Cortex of kidney (tissue), 1 donor: ENCODE results near the gene ADGB.
"Not testable (repeated sequence)": the region's sequence is repeated elsewhere in the genome, so short reads cannot be mapped to it uniquely, and the experiment has no call there.

ENCODE experiments used
- DNase-seq: peaks from one replicate; lab custom pipeline; 2025; lab: John Stamatoyannopoulos, UW

The ADGB gene

DNA sequence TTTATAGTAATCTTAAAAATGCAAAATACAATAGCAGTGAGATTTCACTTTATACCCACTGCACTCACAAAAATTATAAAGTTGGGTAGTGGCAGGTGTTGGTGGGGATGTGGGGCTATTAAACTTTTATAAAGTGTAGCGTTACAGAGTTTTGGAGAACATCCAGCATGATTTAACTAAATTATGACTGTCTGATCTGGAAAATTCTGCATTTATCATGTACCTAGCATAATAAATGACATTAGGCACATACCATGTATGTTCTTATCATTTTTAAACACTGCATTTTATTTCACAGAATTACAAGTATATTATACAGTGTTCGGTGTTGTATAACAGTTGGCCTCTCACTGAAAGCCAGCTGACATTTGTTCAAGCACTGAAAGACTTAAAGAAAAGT lies 169.9 kb downstream of the ADGB start:
- DNase-seq, result no peak

- DNase-seq, result no peak
Observed at GRCh38 chr6:146770275-146770964, 171.6 kb downstream of the ADGB start.

DNA sequence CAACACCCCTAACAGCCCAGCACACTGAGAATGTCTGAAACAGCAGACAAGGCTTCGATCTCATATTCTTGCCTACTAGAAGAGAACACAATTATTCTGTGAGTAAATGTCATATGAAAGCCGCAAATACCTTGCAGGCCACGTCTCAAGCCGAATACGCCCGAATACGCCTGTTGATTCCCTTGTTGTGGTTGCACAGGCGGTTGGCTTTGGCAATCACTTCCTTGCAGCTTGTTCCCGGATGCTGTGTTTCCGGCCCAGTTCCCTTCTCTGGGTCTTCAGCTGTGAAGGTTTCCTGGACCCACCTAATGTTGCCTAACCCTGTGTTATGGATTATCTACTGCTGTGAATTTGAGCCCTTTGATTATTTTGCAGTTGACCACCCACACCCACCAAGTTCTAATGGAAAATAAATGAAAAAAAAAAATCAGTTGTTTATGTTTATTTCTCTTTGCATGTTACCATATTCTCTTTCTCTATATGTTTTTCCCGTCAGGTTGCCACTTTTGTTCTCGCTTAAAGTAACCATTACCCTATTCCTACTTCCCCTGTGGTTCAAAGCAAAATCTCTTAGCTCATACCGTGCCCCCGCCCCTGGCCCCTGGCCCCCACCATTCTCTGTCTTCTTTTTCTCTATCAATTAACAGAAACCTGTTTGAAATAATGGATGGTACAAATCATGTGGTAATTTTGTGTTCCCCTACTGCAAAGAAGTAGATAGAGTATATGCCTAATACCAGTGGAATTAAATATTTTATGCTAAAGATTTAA lies 172.4 kb downstream of the ADGB start:
- DNase-seq, result no peak

DNA sequence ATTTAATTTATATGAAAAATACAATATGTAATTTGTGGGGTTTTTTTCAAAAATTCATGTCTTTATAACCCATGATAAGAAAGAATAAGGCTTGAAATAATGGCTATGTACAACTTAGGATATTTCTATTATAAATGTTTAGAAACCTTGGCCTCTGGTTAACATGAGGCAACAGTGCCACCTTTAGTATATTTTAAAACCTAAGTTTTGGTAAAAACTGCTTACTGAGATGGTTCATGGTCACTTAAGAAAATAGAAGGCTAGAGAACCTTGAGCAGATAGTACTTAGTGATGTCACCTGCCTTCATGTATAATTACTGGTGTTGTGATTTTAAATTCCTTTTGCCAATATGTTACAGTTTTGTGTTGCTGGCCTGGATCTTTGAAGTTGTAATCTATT lies 176.4 kb downstream of the ADGB start:
- DNase-seq, result no peak

DNA sequence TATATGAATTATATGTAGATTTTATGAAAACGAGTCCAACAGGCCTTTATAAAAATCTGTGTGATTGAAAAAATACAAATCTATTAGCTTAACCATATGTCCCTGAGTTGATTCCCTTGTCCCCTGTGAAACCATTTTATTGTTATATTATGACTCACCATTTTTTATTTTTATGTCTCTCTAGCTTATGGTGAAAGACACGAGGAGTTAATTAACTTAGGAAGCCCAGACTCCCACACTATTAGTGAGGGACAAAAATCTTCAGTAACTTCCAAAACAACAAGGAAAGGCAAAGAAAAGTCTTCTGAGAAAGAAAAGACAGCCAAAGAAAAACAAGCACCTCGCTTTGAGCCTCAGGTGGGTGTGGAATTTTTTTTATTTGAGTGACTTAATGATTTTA lies 183.1 kb downstream of the ADGB start:
- DNase-seq, result no peak

GRCh38 chr6:146785001-146785585 lies 186.3 kb downstream of the ADGB start:
- no peak for DNase-seq

GRCh38 chr6:146787876-146788508 lies 189.2 kb downstream of the ADGB start:
- no peak for DNase-seq

DNA sequence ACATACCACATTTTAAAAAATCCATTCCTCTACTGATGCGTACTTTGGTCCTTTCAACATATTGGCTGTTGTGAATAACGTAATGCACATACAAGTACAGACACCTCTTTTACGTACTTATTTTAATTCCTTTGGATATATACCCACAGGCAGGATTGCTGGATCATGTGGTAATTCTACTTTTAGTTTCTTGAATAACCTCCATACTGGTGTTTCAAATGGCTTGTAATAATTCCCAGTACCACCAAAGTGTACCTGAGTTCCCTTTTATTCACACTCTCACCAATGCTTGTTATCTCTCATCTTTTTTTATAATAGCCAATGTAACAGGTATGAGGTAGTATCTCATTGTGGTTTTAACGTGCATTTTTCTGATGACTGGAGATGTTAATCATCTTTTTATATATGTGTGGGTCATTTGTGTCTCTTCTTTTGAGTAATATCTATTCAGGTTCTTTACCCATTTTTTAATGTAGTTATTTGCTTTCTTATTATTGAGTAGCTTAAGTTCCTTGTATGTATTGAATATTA lies 191.9 kb downstream of the ADGB start:
- DNase-seq, result no peak

DNA sequence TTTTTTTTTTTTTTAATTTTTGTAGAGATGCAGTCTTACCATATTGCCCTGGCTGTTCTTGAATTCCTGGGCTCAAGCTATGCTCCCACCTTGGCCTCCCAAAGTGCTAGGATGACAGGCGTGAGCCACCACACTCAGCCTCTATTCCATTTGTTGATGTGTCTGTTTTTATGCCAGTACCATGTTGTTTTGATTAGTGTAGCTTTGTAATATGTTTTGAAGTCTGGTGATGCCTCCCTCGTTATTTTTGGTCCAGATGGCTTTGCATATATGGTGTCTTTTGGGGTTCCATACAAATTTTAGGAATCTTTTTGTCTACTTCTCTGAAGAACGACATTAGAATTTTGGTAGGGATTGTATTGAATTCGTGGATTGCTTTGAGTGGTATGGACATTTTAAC lies 193.2 kb downstream of the ADGB start:
- no peak for DNase-seq

DNA sequence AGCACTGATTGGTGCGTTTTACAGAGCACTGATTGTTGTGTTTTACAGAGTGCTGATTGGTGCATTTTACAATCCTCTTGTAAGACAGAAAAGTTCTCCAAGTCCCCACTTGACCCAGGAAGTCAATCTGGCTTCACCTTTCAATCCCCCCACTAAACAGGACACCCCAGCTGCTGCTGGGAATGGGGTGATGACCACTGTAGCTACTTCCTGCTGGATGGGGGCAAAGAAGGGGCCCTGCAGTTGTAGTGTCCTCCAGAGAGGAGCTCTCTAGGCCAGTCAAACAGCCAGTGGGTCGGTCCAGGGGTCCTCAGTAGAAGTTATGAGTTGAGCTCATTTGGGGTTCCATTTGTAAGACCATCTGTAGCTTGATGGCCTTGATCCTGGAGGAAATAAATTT lies 194.4 kb downstream of the ADGB start:
- DNase-seq, result not testable (repeated sequence)

DNA sequence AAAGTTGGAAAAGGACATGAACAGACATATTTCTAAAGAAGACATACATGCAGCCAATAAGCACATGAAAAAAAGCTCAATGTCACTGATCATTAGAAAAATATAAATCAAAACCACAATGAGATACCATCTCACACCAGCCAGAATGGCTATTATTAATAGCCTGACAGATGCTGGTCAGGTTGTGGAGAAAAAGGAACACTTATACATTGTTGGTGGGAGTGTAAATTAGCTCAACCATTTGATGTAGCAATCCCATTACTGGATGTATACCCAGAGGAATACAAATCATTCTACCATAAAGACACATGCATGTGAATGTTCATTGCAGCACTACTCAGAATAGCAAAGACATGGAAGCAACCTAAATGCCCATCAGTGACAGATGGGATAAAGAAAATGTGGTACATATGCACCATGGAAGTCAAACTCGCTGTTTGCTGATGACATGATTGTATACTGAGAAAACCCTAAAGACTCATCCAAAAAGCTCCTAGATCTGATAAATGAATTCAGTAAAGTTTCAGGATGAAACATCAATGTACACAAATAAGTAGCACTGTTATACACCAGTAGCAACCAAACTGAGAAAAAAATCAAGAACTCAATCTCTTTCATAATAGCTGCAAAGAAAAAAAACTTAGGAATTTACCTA lies 196.8 kb downstream of the ADGB start:
- no peak for DNase-seq

GRCh38 chr6:146803167-146803566 lies 204.4 kb downstream of the ADGB start:
- DNase-seq, result not testable (repeated sequence)

DNA sequence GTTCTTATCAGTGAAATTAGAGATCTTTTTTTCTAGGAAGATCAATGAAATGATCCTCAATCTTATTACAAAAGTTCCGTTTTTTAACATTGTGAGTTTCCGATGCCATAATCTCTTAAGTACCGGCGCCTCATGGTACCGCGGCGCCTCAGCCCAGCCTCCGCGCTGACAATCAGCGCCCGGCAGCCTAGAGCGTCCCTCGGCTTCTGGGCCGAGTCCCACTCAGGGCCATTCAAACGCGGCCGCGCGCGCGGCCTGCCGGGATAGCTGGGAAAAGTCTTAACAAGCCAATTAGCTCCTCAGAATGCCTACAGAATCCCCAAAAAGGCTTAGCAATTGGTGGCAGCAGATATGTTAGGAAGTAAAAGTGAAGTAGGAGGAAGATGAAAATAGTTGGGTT lies 204.8 kb downstream of the ADGB start:
- DNase-seq, result no peak

DNA sequence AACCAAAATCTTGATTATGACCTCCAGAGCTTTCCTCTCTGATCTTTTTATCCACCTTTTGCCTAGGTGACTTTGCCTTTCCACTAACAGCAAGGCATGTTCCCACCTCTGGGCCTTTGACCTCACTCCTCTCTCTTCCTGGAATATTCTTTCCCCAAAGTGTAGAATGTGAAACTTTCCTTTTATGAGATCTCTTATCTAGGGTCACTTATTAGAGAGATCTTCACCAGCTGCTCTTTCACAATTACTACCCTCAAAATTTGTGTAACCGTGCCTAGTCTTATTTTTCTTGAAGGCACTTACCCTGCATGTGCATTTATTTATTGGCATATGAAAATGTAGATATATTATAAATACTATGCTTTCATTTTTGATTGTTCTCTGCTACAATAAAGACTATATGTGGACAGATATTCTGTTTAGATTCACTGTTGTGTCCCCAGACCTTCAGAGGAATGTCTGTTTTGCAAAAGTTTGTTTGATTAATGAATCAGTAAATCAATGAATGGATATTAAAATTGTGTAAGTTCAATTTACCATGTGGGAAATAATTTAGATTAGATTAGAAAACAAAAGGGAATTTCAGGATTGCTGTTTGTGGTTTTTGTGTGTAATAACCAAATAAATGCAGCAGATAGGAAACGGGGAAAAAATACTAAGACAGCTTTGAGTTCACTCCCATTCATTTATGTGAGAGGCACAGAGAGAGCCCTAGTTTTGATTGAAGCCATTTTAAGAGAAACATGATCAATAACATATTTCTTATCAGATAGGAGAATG lies 207.0 kb downstream of the ADGB start:
- no peak for DNase-seq

DNA sequence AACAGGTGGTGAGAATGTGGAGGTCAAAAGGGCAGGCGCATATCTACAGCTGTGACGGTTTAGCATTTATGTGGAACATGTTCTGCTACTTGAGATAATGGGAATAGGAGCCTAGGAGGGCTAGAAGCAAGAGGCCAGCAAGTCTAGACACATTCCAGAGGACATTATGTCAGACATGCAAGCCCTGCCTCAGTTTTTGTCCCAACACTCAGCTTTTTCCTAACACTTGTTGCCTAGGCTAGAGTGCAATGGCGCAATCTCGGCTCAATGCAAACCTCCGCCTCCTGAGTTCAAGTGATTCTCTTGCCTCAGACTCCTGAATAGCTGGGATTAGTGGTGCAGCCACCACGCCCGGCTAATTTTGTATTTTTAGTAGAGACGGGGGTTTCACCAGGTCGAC lies 210.2 kb downstream of the ADGB start:
- not testable (repeated sequence) for DNase-seq

GRCh38 chr6:146812811-146813321 lies 214.1 kb downstream of the ADGB start:
- not testable (repeated sequence) for DNase-seq

GRCh38 chr6:146813554-146813953 lies 214.8 kb downstream of the ADGB start:
- no peak for DNase-seq

DNA sequence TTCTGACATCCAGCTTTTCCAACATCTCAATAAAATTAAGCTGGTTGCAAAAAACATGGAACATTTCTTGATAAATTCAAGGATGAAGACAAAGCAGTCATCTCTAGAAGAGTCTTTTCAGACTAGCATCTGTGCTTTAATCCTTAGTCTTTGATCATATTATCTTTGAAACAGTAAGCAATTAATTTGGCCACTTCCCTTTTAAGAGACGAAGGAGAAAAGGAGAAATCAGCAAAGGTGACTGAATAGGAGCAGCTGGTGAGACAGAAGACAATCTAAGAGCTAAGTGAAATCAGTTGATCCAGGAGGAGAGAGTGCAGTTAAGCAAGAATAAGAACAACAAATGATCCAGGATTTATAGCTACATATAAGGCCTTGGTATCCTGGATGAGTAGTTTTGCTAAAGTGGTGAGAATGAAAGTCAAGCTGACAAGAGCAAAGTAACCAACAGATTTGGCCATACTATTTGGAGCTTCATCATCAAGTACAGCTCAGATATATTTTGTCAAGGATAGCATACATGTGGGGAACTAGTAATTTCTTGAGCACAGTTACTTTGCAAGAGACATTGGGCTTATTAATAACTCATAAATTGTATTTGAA lies 215.5 kb downstream of the ADGB start:
- DNase-seq, result no peak

GRCh38 chr6:146815511-146816462 lies 217.0 kb downstream of the ADGB start:
- DNase-seq, result not testable (repeated sequence)
